Left lobe of liver (tissue), 2 donors: Measurements from ENCODE around the gene CEP57L1. TPM values are rescaled to one million over a fixed set of nuclear protein-coding genes. Genes with fewer than 3 reads are reported as not detected.

Source experiments
- ATAC-seq: fragments of 200-7000 bp; cut with Tn5 transposase; one replicate; pipeline ENCODE4 v1.9.1; 2020; ENCODE audit warnings: mild to moderate bottlenecking, moderate library complexity
- DNase-seq: peaks from one replicate; pipeline ENCODE4 v3.0.0-alpha.2; 2020; ENCODE audit warnings: low spot score
- total RNA-seq: library from RNA; stranded (reverse); gene quantifications from one replicate; pipeline ENCODE4 v1.2.1, GENCODE V29; 2021
- donor health status: DM: no; HTN: no; CAD: no; lungs with moderate emphysema.
- donor health status: DM: no; HTN: yes; CAD: no.

Gene CEP57L1
- 7.2 TPM for total RNA-seq

DNA sequence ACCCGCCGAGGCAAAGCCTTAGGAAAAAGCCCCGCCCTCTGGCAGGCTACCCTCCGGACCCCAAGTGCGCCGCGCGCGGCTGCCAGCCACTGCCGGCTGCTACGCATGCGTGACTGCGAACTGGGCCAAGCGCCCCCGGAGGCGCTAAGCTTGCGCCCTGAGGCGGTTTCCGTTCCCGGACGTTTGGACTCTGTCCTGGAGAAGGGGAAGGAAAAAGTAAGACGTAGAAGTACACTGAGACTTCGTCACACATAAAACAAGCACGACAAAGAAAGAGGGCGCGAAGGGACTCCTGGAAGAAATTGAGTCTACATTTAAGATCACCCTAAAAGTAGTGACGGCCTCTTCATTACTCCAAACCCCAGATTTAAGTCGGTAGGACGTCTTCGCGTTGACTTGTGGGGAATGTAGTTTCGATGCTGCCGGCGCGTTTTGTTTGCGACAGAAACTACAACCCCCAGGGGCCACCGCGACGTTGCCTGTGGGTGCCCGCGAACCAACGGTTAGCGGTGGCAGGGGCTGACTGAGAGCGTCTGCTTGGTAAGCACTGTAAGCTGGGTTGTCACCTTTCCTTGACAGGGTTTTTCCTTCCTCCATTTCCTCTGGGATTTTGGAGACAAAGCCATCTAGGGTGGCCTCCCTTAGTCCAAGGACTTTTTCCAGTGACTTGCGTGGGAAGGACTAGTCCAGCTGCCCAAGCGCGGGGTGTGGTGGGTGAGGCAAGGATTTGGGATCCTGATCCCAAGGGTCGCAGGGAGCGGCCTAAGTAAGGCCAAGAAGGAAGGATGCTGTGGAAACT, at the start of gene CEP57L1:
TSS of gene CEP57L1 (plus strand) at position 472 of the 799 bp plus-strand sequence. CDS start 49,715 bp downstream, outside the sequence.
- DNase-seq = peak; percentile 99
- ATAC-seq = peak; percentile 72

GRCh38 chr6:109048176-109048575, 47.1 kb upstream of the CEP57L1 start:
- no peak for DNase-seq
- ATAC-seq = no peak

GRCh38 chr6:109048670-109049415, 46.5 kb upstream of the CEP57L1 start:
- ATAC-seq (no peak), DNase-seq (no peak)

- no peak for DNase-seq
- ATAC-seq = no peak
Observed at GRCh38 chr6:109050012-109050411, 45.3 kb upstream of the CEP57L1 start.

DNA sequence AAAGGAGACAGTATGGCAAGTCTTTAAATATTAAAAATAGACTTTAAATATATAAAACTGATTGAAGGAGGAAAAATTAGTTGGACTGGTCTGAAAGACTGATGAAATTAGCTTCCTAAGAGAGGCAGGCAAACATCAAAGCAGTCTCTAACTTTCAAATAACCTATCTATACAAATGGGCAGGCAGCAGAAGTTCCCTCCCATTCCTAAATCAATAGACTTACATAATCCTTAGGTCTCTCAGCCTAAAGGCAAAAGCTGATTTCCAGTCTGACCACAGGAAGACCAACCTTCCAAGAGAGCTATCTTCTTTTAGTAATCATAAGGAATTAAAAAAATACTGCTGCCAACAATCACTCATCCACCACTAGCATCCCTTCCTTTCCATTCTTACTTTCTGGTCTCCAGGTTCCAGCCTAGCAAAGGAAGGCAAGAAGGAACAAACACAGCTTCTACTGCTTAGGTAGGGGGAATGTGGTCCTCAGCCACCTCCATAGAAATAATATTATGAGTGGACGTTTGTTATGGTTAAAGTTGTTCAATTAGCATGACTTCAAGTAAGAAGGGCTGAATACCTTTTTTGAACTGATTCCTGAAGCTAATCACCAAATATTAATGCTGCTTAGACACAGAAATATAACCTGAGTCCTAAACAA, 44.7 kb upstream of the CEP57L1 start:
- no peak for ATAC-seq

DNA sequence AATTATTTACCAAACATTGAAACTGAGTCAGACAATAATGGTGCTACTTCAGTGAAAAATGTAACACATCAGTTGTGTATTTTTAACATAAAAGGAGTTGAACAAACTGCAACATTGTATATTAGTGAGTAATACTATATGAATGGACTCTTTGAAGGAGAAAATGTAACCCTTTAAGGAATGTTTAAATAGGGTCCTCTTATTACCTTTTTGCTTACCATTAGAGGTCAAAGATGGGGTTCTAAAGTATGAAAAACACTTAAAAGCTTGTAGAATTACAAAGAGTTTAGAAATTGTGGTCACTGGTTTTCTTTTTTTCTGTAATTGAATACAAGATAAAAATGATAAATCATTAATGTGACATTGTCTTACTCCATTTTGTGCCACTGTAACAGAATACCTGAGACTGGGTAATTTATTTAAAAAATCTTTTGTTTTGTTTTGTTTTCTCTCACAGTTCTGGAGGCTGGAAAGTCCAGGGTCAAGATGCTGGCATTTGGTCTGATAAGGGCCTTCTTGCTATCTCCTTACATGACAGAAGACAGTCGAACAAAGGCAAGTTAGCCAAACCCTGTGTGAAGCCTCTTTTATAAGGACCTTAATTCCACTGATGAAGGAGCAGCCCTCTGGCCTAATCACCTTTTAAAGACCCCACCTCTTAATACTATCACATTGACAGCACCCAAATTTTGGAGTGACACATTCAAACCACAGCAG, 43.8 kb upstream of the CEP57L1 start:
- ATAC-seq (no peak), DNase-seq (no peak)

More for the DNA sequence above, 44.7 kb upstream of the CEP57L1 start:
- DNase-seq = no peak

GRCh38 chr6:109052018-109052651, 43.2 kb upstream of the CEP57L1 start:
- ATAC-seq = no peak
- DNase-seq = no peak

DNA sequence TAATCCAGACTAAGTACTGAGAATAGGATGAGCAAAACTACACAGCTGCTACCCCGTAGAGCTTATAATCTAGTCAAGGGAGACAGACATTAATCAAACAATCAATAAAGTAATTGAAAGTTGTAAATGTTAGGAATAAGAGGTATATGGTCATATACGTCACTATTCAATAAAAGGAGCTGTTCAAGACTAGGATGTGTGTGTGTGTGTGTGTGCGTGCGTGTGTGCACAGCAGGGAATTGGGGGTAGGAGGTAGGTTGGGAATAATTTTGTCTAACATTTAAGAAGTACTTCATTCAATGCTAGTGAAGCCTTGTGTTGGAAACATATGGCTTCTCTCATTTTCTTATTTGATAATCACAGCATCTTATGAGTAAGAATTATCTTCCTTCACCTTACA, 42.5 kb upstream of the CEP57L1 start:
- ATAC-seq = no peak
- DNase-seq = no peak

GRCh38 chr6:109053336-109053735, 42.0 kb upstream of the CEP57L1 start:
- DNase-seq = no peak
- ATAC-seq = no peak

GRCh38 chr6:109055771-109056235, 39.5 kb upstream of the CEP57L1 start:
- ATAC-seq (no peak), DNase-seq (no peak)

DNA sequence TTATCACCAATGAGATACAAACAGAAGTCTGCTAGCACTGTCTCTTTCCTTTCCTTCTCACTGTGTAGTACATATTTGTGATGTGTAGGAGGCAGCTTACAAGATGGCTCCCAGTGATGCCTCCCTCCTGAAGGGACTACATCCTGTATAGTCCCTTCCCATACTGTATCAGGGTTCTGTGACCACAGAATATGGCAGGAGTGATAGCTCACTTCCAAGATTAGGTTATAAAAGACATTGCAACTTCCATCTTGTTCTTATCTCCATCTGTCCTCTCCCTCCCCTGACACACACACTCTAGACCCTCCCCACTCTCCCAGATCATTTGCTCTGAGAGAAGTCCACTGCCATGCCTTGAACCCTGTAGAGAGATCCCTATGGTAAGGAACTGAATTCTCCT, 38.6 kb upstream of the CEP57L1 start:
- ATAC-seq = no peak
- no peak for DNase-seq

- no peak for ATAC-seq
Observed at GRCh38 chr6:109058620-109059019, 36.7 kb upstream of the CEP57L1 start.

DNA sequence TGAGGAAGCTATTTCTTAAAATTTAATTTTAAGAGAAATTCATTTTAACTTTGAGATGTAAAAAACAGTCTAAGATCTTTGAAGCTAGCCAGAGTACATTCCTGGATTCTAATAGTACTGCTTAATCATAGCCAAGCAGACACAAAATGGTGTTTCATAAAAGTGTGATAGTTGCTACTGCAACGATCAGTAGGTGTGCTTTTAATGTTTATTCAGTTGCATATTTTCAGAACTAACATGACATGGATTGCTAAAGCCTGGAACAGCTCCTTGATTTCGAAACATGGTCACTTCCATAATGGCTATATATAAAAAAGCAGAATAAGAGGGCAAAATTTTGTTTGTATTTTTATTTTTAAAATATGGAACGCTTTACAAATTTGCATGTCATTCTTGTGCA, 36.2 kb upstream of the CEP57L1 start:
- no peak for DNase-seq
- peak; percentile 72 for ATAC-seq

More at GRCh38 chr6:109058620-109059019, 36.7 kb upstream of the CEP57L1 start:
- no peak for DNase-seq

GRCh38 chr6:109059571-109060021, 35.7 kb upstream of the CEP57L1 start:
- ATAC-seq = peak; percentile 88
- no peak for DNase-seq

DNA sequence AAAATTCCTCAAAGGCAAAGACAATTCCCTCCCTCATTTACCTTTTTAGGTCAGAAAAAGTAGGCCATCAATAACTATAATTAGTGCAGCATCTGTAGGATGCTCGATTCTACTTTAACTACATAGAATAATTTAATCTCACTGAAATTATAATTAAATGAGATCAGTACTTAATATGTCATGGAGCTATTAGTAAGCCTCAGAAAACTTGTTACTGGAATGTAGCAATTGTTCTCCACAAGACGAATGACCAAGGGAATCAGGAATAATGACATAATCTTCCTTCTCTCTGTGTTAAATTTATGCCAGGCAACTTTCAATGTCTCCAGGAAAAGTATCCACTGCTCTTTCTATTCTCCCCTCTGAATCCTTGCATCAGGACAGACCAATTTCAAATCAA, 34.7 kb upstream of the CEP57L1 start:
- ATAC-seq = no peak
- no peak for DNase-seq

DNA sequence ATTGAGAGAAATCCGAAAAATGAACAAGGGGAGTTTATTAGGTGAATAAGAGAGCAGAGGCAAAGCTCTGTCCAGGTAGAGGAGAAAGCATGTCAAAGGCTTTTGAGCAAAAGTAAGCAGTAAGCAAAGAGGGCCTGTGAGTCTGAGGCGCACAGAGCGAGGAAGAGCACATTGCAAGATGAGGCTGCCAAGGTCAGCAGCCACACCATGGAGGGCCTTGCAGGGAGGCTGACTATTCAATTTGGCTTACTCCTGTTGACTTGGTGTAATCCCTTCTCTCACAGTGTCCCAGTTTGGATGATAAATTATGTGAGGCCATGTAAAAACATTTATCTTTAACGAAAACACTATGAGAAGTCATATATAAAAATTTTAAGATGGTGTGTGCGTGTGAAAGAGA, 33.1 kb upstream of the CEP57L1 start:
- no peak for DNase-seq
- ATAC-seq = no peak

- DNase-seq (no peak), ATAC-seq (no peak)
Observed at GRCh38 chr6:109062767-109063352, 32.4 kb upstream of the CEP57L1 start.

DNA sequence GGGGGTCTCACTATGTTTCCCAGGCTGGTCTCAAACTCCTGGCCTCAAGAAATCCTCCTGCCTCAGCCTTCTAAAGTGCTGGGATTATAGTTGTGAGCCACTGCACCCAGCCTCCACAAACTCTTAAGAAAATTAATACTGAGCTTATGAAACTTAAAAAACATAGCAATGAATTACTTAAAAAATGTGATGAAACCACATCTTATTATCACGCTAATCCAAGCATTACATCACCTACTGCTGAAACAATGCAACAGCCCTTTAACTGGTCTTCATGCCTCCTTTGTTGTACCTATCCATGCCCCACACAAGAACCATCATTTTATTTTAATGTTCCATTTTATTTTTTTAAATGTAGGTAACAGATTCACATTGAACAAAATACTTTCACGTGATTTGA, 25.6 kb upstream of the CEP57L1 start:
- no peak for DNase-seq
- ATAC-seq = no peak

- no peak for ATAC-seq
- no peak for DNase-seq
Observed at GRCh38 chr6:109071125-109071917, 24.0 kb upstream of the CEP57L1 start.
